Activated T-cell treated with anti-CD3 and anti-CD28 coated beads for 4 hours (primary cell): ENCODE data around the gene AEBP1.

Source experiments
- DNase-seq: peaks from one replicate; pipeline ENCODE4 v3.0.0-alpha.2; 2020

AEBP1 gene

GRCh38 chr7:44103923-44104859 is at the start of gene AEBP1:
AEBP1 (plus strand) TSS chr7:44104345; CDS start chr7:44104666, 321 bp downstream.
- no peak for DNase-seq

GRCh38 chr7:44056681-44057080 is 47.5 kb upstream of the AEBP1 start:
- DNase-seq, result no peak

GRCh38 chr7:44057181-44057848 is 46.8 kb upstream of the AEBP1 start:
- no peak for DNase-seq

- DNase-seq, result no peak
These were observed 46.0 kb upstream of the AEBP1 start for GRCh38 chr7:44057849-44058758.

GRCh38 chr7:44058759-44059218 is 45.4 kb upstream of the AEBP1 start:
- DNase-seq, result no peak

- DNase-seq, result no peak
These were observed 44.7 kb upstream of the AEBP1 start for GRCh38 chr7:44059219-44060090.

GRCh38 chr7:44060091-44060947 is 43.8 kb upstream of the AEBP1 start:
- DNase-seq, result no peak

- no peak for DNase-seq
These were observed 43.0 kb upstream of the AEBP1 start for GRCh38 chr7:44060948-44061644.

- no peak for DNase-seq
These were observed 42.4 kb upstream of the AEBP1 start for GRCh38 chr7:44061645-44062179.

- no peak for DNase-seq
These were observed 41.8 kb upstream of the AEBP1 start for GRCh38 chr7:44062180-44062902.

- DNase-seq, result no peak
These were observed 41.2 kb upstream of the AEBP1 start for GRCh38 chr7:44062903-44063295.

GRCh38 chr7:44063547-44063893 is 40.6 kb upstream of the AEBP1 start:
- no peak for DNase-seq

GRCh38 chr7:44063894-44064651 is 40.1 kb upstream of the AEBP1 start:
- no peak for DNase-seq

GRCh38 chr7:44064791-44065430 is 39.2 kb upstream of the AEBP1 start:
- DNase-seq, result no peak

- DNase-seq, result no peak
These were observed 38.6 kb upstream of the AEBP1 start, which contains the start of gene PGAM2 for GRCh38 chr7:44065431-44066110. PGAM2 (minus strand) TSS chr7:44065567; CDS start chr7:44065529, 38 bp downstream.

GRCh38 chr7:44066111-44066460 is 38.1 kb upstream of the AEBP1 start:
- DNase-seq, result no peak

- no peak for DNase-seq
These were observed 37.6 kb upstream of the AEBP1 start for GRCh38 chr7:44066494-44067063.
